HG03439 (cell line): ENCODE measurements around the gene OR10AD1.
"Not testable (repeated sequence)": the region's sequence is repeated elsewhere in the genome, so short reads cannot be mapped to it uniquely, and the experiment has no call there.

ENCODE experiments used
- ATAC-seq: cut with Tn5 transposase; IDR thresholded peaks from one replicate; pipeline ENCODE4 v1.9.1; 2021; ENCODE audit warnings: mild to moderate bottlenecking, moderate library complexity; ENCODE audit not compliant: unreplicated experiment

Gene OR10AD1

GRCh38 chr12:48163150-48163747 lies 39.8 kb downstream of the OR10AD1 start:
- ATAC-seq = no peak

- no peak for ATAC-seq
Measured at GRCh38 chr12:48160807-48161206, 42.3 kb downstream of the OR10AD1 start.

GRCh38 chr12:48160046-48160445 lies 43.0 kb downstream of the OR10AD1 start:
- ATAC-seq = no peak

DNA sequence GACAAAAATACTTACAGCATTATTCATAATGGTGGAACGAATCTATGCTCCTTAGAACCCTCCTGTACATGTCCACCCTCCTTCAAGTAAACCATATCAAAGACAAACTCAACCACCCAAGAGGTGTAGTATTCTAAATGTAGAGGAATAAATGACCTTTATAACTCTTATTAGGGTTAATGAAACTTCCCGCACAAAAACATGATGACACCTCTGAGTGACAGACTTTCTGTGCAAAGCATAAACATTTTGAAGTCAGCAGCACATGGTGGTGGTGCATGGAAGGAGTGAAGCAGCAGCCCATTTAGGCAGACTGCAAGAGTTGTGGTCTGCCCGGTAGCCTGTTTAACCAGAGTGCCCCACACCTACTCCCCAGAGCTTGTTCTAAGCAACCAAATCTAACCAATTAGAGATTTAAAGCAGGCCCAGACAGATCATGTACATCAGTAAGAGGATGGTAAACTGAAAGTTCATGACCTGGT lies 45.2 kb downstream of the OR10AD1 start:
- ATAC-seq = no peak

DNA sequence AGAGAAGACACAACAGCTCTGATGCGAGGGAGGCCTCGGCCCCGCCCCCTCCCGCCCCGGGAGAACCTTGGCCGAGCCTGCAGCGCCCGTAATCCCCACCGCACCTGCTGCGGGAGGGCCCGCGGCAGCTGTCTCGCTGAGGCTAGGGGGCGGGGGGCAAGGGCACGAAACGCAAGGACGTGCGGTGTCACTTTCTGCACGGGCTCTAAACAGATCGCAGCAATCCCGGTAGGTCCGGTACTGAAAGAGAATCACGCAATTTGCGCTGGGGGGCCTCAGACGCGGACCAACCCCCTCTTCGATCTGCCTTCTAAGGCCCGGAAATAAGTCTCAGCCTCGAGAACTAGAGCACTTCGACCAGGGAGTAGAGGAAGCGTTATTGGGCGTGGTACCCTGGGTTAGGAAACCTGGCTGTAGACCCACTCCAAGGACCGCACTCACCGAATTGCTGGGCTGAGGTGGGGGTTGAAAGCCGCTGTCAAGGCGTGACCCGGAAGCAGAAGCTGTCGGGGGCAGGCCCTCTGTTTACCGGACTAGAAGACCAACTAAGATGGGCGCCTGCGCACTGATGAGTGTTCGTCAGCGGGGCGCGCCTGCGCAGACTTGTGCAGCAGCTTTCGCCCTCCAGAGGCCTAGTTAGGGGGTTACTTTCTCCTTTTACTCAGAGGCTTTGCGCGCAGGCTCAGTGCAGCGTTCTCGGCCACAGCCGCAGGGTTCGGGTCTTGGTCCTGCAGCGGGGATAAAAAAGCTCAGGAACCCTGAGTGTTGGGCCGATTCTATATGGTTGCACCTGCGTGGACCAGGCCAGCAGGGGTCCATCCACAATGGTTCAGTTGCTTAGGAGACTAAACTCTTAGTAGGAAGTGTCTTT lies 45.8 kb downstream of the OR10AD1 start, which contains the start of gene ASB8:
Gene ASB8 (minus strand): TSS at position 498 of the 871 bp plus-strand sequence. CDS start 4,019 bp downstream, outside the sequence.
- ATAC-seq = peak; percentile 91

DNA sequence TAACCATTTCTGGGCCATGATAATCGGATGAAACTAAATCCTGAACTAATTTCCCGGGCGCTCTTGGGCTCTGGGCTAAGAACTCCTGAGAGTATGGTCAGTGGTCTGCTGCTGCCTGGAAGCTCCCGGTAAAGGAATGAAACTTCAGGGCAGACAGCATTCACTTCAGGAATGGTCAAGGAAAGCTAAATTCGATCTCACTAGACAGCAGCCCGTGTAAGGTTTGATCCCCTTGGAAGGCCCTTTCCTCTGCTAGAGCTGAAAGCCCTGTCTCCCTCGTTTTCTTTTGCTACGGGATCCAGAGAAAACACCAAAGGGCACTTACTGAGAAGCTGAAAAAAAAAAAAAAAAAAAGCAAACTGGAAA lies 46.5 kb downstream of the OR10AD1 start:
- ATAC-seq = no peak

GRCh38 chr12:48155786-48156185 lies 47.3 kb downstream of the OR10AD1 start:
- ATAC-seq = not testable (repeated sequence)
